Heart right ventricle (tissue), 16 donors: ENCODE results near the gene RUFY2. TPM values are rescaled to one million over a fixed set of nuclear protein-coding genes. Genes with fewer than 3 reads are reported as not detected.

Experiments used
- ATAC-seq, 8 donors: fragments of 200-7000 bp; cut with Tn5 transposase; one replicate each; pipeline ENCODE4 v1.9.1; 2020; ENCODE audit warnings: mild to moderate bottlenecking in 8 of 8, moderate library complexity in 8 of 8, moderate number of reproducible peaks in 1 of 8
- DNase-seq, 2 donors: peaks; one replicate each; pipeline ENCODE4 v3.0.0-alpha.2; 2020
- H3K27ac ChIP-seq, 10 donors: fragments of 200-600 bp; sonication (generic) in 2 of 10; one replicate each; pipeline versions ENCODE4 v1.5.0 to v1.8.0; 2020 to 2022; ENCODE audit warnings: mild to moderate bottlenecking in 3 of 10
- H3K27me3 ChIP-seq, 7 donors: fragments of 200-600 bp; one replicate each; pipeline ENCODE4 v1.8.0; 2021 to 2022; ENCODE audit warnings: mild to moderate bottlenecking in 2 of 7
- H3K36me3 ChIP-seq, 9 donors: fragments of 200-600 bp; sonication (generic) in 1 of 9; one replicate each; pipeline versions ENCODE4 v1.5.0 to v1.8.0; 2020 to 2022; ENCODE audit warnings: mild to moderate bottlenecking in 2 of 9
- H3K4me1 ChIP-seq, 9 donors: fragments of 200-600 bp; sonication (generic) in 1 of 9; one replicate each; pipeline versions ENCODE4 v1.5.0 to v1.8.0; 2020 to 2022; ENCODE audit warnings: mild to moderate bottlenecking in 4 of 9
- H3K4me3 ChIP-seq, 10 donors: fragments of 200-600 bp; sonication (generic) in 2 of 10; one replicate each; pipeline versions ENCODE4 v1.5.0 to v1.8.0; 2020 to 2022; ENCODE audit warnings: mild to moderate bottlenecking in 7 of 10, moderate library complexity in 2 of 10
- H3K9me3 ChIP-seq, 11 donors: fragments of 200-600 bp in 10 of 11; sonication (generic) in 2 of 11; one replicate each; pipeline versions ENCODE4 v1.5.0 to v1.8.0; 2013 to 2022; ENCODE audit warnings: mild to moderate bottlenecking in 2 of 11, control low read depth in 1 of 11, moderate library complexity in 1 of 11
- WGBS, 2 donors: extraction: QIAGEN DNeasy Blood & Tissue Kit; methylation state at CpG; one replicate each; pipeline ENCODE4 v1.1.7; 2013; ENCODE audit warnings: inconsistent platforms in 1 of 2; 5-methylcytosine and 5-hydroxymethylcytosine counted together
- intact Hi-C, 10 donors: fragments of 100-400 bp; cut with DNase I; formaldehyde crosslinking; loops; one replicate each; pipeline versions ENCODE4 v1.11.1 to v1.14.2; 2022
- polyA plus RNA-seq, 2 donors: library from polyadenylated mRNA; stranded (reverse); fragments of 200-250 nt; gene quantifications; one replicate each; pipeline ENCODE4 v1.2.3, GENCODE V29; 2013
- total RNA-seq, 10 donors: library from RNA; stranded (reverse); fragmentation: NEBNext Ultra II Directional in 3 of 10; extraction: Animal tissue kit (Norgen Biotek cat#: 25700) in 3 of 10; gene quantifications; one replicate each; pipeline versions ENCODE4 v1.2.1 to v1.2.4, GENCODE V29; 2021 to 2023
- TF ChIP-seq, protein P1 (sequence below), 9 donors: fragments of 200-600 bp; sonication (generic) in 2 of 9; IDR thresholded peaks; one replicate each; pipeline versions ENCODE4 v1.5.0 to v1.8.0; 2021 to 2022; ENCODE audit warnings: antibody characterized with exemption in 9 of 9, mild to moderate bottlenecking in 5 of 9, moderate library complexity in 1 of 9
- donor health status: Arrhythmogenic right ventricular cardiomyopathy.
- donor health status: ischemic (EF 13 %, LVEDD 7.1; RV severe dilation, severe dysfunction).
- donor health status: healthy with polysubstance abuse.
- donor health status: DM: no; HTN: yes; CAD: no.
- donor health status: DM: no; HTN: no; CAD: no.
- donor health status: ischemic (EF 25% LVEDD 6.9; RV normal size, moderate dysfunction).
- donor health status: ischemic (EF 25% LVEDD 5.7; RV mildly dilated, moderate dysfunction).
- donor health status: healthy.
- donor health status: DM: yes; HTN: yes; CAD: no.
- donor health status: Ischemic cardiomyopathy.
- donor health status: ischemic (EF 35%, LVEDD 5.7; RV mildly dilated, moderate dysfunction).
- donor health status: nonischemic (EF 11% LVEDD 7.7; RV severe dilation, severe dysfunction).
- donor health status: DM: yes; HTN: yes; CAD: no.
- donor health status: PGD.
- donor health status: ischemic (EF 29% LVEDD 5.4; RV normal size, mild dysfunction).
- donor health status: nonischemic (EF 23%, LVEDD 6.1; RV moderate dilation, normal function).

Gene RUFY2
- total and polyA plus RNA-seq, 12 donors: 2.6 to 11.6 (median 8.3) TPM

DNA sequence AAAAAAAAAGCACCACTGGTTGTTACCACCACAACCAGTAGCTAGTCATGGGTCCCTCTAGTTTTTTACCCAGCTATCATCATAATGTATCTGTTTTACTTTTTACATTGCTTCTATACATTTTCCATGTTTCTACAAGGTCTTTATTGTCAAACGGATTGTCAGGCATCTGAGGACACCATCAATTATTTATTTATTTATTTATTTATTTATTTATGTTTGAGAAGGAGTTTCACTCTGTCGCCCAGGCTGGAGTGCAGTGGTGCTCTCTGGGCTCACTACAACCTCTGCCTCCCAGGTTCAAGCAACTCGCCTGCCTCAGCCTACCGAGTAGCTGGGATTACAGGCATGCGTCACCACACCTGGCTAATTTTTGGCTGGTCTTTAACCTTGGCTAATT lies 104.2 kb downstream of the RUFY2 start:
- 76 to 83% methylated on average over 5 of the region's 5 CpGs for WGBS, 2 donors
- TF ChIP-seq, protein P1, sequence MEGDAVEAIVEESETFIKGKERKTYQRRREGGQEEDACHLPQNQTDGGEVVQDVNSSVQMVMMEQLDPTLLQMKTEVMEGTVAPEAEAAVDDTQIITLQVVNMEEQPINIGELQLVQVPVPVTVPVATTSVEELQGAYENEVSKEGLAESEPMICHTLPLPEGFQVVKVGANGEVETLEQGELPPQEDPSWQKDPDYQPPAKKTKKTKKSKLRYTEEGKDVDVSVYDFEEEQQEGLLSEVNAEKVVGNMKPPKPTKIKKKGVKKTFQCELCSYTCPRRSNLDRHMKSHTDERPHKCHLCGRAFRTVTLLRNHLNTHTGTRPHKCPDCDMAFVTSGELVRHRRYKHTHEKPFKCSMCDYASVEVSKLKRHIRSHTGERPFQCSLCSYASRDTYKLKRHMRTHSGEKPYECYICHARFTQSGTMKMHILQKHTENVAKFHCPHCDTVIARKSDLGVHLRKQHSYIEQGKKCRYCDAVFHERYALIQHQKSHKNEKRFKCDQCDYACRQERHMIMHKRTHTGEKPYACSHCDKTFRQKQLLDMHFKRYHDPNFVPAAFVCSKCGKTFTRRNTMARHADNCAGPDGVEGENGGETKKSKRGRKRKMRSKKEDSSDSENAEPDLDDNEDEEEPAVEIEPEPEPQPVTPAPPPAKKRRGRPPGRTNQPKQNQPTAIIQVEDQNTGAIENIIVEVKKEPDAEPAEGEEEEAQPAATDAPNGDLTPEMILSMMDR (IDR thresholded peaks at IDR 0.05): no peak
- Histone ChIP-seq H3K27ac (no peak overlapping the region), H3K4me3 (no peak overlapping the region), H3K36me3 (no peaks in the 10 kb centered on the region), H3K4me1 (peaks cover 0 to 11% (median 0%) of the 10 kb centered on the region in 9 donors), H3K9me3 (no peaks in the 10 kb centered on the region), H3K27me3 (no peaks in the 10 kb centered on the region)
- DNase-seq (no peak), ATAC-seq (no peak)
- intact Hi-C loops: loop anchor here in 8 of 10 donors (5.0 to 10.0 kb wide), 7 partner anchors 71 to 448 kb away; partner anchors contain the start of gene ATOH7 (in 1 of the 8)

GRCh38 chr10:68302503-68302823 lies 104.6 kb downstream of the RUFY2 start:
- Histone ChIP-seq H3K9me3 (no peaks in the 10 kb centered on the region), H3K27me3 (no peaks in the 10 kb centered on the region), H3K36me3 (no peaks in the 10 kb centered on the region), H3K4me1 (peaks cover 0 to 11% (median 0%) of the 10 kb centered on the region in 9 donors), H3K4me3 (no peak overlapping the region), H3K27ac (no peak overlapping the region)
- intact Hi-C loops: loop anchor here in 8 of 10 donors (5.0 to 10.0 kb wide), 7 partner anchors 70 to 448 kb away; partner anchors contain the start of gene ATOH7 (in 1 of the 8)
- TF ChIP-seq, protein P1 (IDR thresholded peaks at IDR 0.05): peak in 1 of 9 donors; percentile 1
- DNase-seq (no peak), ATAC-seq (no peak)
- 71 to 75% methylated on average over 2 of the region's 2 CpGs for WGBS, 2 donors

DNA sequence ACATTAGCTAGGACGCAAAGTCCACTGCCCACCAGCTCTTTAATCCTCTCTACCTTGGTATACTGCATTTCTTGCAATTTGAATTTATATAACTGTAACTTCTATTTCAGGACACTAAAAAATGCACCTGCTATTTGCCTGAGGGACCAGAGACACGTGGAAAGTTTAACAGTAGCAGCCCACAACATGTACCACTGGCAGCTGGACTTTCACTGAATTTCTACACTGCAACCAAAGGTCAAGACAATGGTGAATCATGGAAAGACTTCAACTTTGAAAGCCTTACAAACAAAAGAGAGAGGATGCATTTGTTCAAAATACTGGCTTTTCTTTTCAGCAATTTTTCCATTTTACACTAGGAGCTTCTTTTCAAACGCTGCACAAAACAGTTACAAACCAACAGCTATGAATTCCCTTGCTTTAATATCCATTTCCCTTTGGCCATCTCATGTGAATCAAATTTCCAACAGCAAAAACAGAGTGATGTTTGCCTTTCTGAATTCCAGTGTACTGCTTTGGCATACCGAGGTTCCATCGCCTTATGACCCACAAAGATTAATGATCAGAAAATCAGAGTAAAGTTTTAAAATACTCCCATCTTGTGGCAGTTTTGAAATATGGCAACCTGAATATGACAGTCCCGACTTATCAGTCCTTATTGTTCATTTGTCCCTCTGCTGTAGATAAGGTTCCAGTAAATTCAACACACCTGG lies 105.1 kb downstream of the RUFY2 start:
- DNase-seq (no peak), ATAC-seq (peak in 7 of 8 donors; percentile 52 to 78 (median 70))
- intact Hi-C loops: loop anchor here in 9 of 10 donors (2.0 to 10.0 kb wide), 8 partner anchors 70 to 447 kb away; partner anchors contain the start of gene ATOH7 (in 1 of the 9)
- Histone ChIP-seq H3K9me3 (no peaks in the 10 kb centered on the region), H3K4me3 (no peak overlapping the region), H3K4me1 (peaks cover 0 to 11% (median 0%) of the 10 kb centered on the region in 9 donors), H3K27ac (no peak overlapping the region), H3K27me3 (no peaks in the 10 kb centered on the region), H3K36me3 (no peaks in the 10 kb centered on the region)
- TF ChIP-seq, protein P1 (IDR thresholded peaks at IDR 0.05): peak in 8 of 9 donors; percentile 23 to 67 (median 58)
- 46 to 53% methylated on average over 6 of the region's 6 CpGs for WGBS, 2 donors

DNA sequence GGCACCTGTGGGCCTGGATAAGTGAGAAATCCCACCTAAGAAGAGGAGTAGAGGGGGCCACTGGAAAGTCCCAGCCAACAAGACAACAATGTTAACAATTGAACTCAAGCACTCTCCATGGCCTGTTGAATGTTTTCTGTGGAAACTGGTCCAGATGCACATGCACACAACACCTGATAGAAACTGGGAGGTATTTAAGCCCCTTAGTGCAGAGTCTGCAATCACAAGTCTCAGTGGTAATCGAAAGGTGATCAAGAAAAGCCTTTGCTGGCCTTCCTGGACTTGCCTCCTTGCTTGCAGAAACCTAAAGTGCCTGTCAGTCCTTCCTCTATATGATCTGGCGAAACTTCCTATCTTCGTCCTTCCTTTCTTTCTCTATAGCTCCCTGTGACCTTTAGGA lies 105.8 kb downstream of the RUFY2 start:
- H3K27me3 ChIP-seq: no peaks in the 10 kb centered on the region
- ATAC-seq (no peak), DNase-seq (no peak)
- WGBS, 2 donors: 90 to 92% methylated on average over 3 of the region's 3 CpGs
- H3K4me3 ChIP-seq: no peak overlapping the region
- no peaks in the 10 kb centered on the region for H3K9me3 ChIP-seq
- H3K36me3 ChIP-seq: no peaks in the 10 kb centered on the region
- intact Hi-C loops: loop anchor here in 9 of 10 donors (2.0 to 10.0 kb wide), 8 partner anchors 69 to 446 kb away; partner anchors contain the start of gene ATOH7 (in 1 of the 9)
- H3K27ac ChIP-seq: peak overlapping the region in 1 of 10 donors; percentile 26
- TF ChIP-seq, protein P1 (IDR thresholded peaks at IDR 0.05): no peak
- H3K4me1 ChIP-seq: peaks cover 0 to 11% (median 0%) of the 10 kb centered on the region in 9 donors
